SK-N-SH treated with all-trans-retinoic acid at 6 μM for 48 hours (cell line): ENCODE measurements around the gene PAMR1.

ENCODE experiments used
- PPARA ChIP-seq: fragments of 250-450 bp; sonication (Bioruptor Pico); IDR thresholded peaks from 2 replicates; pipeline ENCODE4 v1.5.0; 2020; ENCODE audit warnings: mild to moderate bottlenecking, borderline replicate concordance
- RARB ChIP-seq: fragments of 250-450 bp; sonication (Bioruptor Pico); IDR thresholded peaks from 2 replicates; pipeline ENCODE4 v1.8.0; 2021; ENCODE audit warnings: mild to moderate bottlenecking, moderate library complexity
- TOX ChIP-seq: fragments of 250-450 bp; sonication (Bioruptor Pico); IDR thresholded peaks from 2 replicates; pipeline ENCODE4 v1.8.0; 2021; ENCODE audit warnings: mild to moderate bottlenecking, moderate library complexity, borderline replicate concordance
- ZFP3 ChIP-seq: fragments of 250-450 bp; sonication (Bioruptor Pico); IDR thresholded peaks from 2 replicates; pipeline ENCODE4 v1.5.0; 2020; ENCODE audit warnings: mild to moderate bottlenecking, moderate library complexity
- TF ChIP-seq, protein P1 (sequence below): fragments of 250-450 bp; sonication (Bioruptor Pico); IDR thresholded peaks from 2 replicates; pipeline ENCODE4 v1.8.0; 2020; ENCODE audit warnings: mild to moderate bottlenecking, moderate library complexity, borderline replicate concordance

DNA sequence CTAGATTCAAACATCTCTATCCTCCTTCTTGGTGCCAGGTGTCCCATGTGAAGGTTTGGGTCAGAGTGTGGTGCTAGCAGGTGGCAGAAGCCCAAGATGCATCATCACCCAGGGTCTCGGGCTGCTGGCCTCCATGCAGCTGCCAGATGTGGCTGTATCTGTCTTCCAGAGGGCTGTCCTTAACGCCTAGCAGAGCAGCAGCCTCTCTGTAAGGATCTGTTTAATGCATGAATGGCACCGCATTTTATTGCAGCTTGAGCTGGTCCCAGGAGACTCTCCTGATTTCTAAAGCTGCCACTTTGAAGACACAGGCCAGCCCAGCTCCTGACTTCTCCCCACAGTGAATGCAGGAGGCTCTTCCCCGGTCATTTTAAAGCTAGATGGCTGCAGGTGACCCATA is 132.3 kb downstream of the PAMR1 start:
- TF ChIP-seq ZFP3 (CRISPR knock-in tag), result no peak
- TF ChIP-seq, protein P1, sequence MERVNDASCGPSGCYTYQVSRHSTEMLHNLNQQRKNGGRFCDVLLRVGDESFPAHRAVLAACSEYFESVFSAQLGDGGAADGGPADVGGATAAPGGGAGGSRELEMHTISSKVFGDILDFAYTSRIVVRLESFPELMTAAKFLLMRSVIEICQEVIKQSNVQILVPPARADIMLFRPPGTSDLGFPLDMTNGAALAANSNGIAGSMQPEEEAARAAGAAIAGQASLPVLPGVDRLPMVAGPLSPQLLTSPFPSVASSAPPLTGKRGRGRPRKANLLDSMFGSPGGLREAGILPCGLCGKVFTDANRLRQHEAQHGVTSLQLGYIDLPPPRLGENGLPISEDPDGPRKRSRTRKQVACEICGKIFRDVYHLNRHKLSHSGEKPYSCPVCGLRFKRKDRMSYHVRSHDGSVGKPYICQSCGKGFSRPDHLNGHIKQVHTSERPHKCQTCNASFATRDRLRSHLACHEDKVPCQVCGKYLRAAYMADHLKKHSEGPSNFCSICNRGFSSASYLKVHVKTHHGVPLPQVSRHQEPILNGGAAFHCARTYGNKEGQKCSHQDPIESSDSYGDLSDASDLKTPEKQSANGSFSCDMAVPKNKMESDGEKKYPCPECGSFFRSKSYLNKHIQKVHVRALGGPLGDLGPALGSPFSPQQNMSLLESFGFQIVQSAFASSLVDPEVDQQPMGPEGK (CRISPR knock-in tag), result no peak
- no peak for TF ChIP-seq TOX (CRISPR knock-in tag)
- no peak for TF ChIP-seq RARB (CRISPR knock-in tag)
- no peak for TF ChIP-seq PPARA (CRISPR knock-in tag)
